Activated CD8-positive, alpha-beta memory T cell treated with anti-CD3 and anti-CD28 coated beads for 24 hours (primary cell): ENCODE measurements around the gene AMPH.
A peak's percentile ranks its signal among the peaks of the same experiment; 100 is the strongest.
"Not testable (repeated sequence)": the region's sequence is repeated elsewhere in the genome, so short reads cannot be mapped to it uniquely, and the experiment has no call there.

Experiments
- DNase-seq: peaks from one replicate; pipeline ENCODE4 v3.0.0-alpha.2; 2020

Gene AMPH

GRCh38 chr7:38461887-38462286 lies 169.3 kb downstream of the AMPH start:
- no peak for DNase-seq

GRCh38 chr7:38453826-38454225 lies 177.3 kb downstream of the AMPH start:
- no peak for DNase-seq

- no peak for DNase-seq
Measured at GRCh38 chr7:38453168-38453567, 178.0 kb downstream of the AMPH start.

- DNase-seq: no peak
Measured at GRCh38 chr7:38452681-38453108, 178.5 kb downstream of the AMPH start.

GRCh38 chr7:38451840-38452239 lies 179.3 kb downstream of the AMPH start:
- DNase-seq: no peak

- no peak for DNase-seq
Measured at GRCh38 chr7:38448584-38449234, 182.5 kb downstream of the AMPH start.

GRCh38 chr7:38448054-38448453 lies 183.1 kb downstream of the AMPH start:
- DNase-seq: no peak

GRCh38 chr7:38438970-38439369 lies 192.2 kb downstream of the AMPH start:
- DNase-seq: no peak

- no peak for DNase-seq
Measured at GRCh38 chr7:38432671-38433070, 198.5 kb downstream of the AMPH start.

GRCh38 chr7:38432080-38432479 lies 199.1 kb downstream of the AMPH start:
- DNase-seq: no peak

- DNase-seq: no peak
Measured at GRCh38 chr7:38429057-38429456, 202.1 kb downstream of the AMPH start.

GRCh38 chr7:38428041-38428440 lies 203.1 kb downstream of the AMPH start:
- no peak for DNase-seq

- DNase-seq: no peak
Measured at GRCh38 chr7:38427279-38427955, 203.8 kb downstream of the AMPH start.

- DNase-seq: no peak
Measured at GRCh38 chr7:38425509-38425908, 205.7 kb downstream of the AMPH start.

GRCh38 chr7:38424750-38425463 lies 206.3 kb downstream of the AMPH start:
- no peak for DNase-seq

- DNase-seq: no peak
Measured at GRCh38 chr7:38413784-38414183, 217.4 kb downstream of the AMPH start.

- no peak for DNase-seq
Measured at GRCh38 chr7:38411404-38411803, 219.8 kb downstream of the AMPH start.

GRCh38 chr7:38410056-38410455 lies 221.1 kb downstream of the AMPH start:
- DNase-seq: no peak

- DNase-seq: no peak
Measured at GRCh38 chr7:38409531-38409930, 221.6 kb downstream of the AMPH start.

- DNase-seq: peak; percentile 76
Measured at GRCh38 chr7:38398725-38399321, 232.3 kb downstream of the AMPH start.

- DNase-seq: no peak
Measured at GRCh38 chr7:38396852-38397251, 234.3 kb downstream of the AMPH start.

- DNase-seq: not testable (repeated sequence)
Measured at GRCh38 chr7:38395921-38396552, 235.1 kb downstream of the AMPH start.

GRCh38 chr7:38394660-38395059 lies 236.5 kb downstream of the AMPH start:
- no peak for DNase-seq
